SK-N-DZ (cell line): ENCODE measurements around the gene COL23A1.
"Not testable (repeated sequence)": the region's sequence is repeated elsewhere in the genome, so short reads cannot be mapped to it uniquely, and the experiment has no call there.

Experiments
- DNase-seq: peaks from one replicate; pipeline ENCODE4 v3.0.0-alpha.2; 2015; ENCODE audit warnings: low spot score

COL23A1 gene

GRCh38 chr5:178232920-178233429 lies 357.2 kb downstream of the COL23A1 start:
- DNase-seq = no peak

- peak; percentile 77 for DNase-seq
Measured at GRCh38 chr5:178232124-178232919, 357.9 kb downstream of the COL23A1 start, which contains the start of gene PHYKPL. TSS of gene PHYKPL (minus strand) at chr5:178232802. CDS start at chr5:178232550, 252 bp downstream.

DNA sequence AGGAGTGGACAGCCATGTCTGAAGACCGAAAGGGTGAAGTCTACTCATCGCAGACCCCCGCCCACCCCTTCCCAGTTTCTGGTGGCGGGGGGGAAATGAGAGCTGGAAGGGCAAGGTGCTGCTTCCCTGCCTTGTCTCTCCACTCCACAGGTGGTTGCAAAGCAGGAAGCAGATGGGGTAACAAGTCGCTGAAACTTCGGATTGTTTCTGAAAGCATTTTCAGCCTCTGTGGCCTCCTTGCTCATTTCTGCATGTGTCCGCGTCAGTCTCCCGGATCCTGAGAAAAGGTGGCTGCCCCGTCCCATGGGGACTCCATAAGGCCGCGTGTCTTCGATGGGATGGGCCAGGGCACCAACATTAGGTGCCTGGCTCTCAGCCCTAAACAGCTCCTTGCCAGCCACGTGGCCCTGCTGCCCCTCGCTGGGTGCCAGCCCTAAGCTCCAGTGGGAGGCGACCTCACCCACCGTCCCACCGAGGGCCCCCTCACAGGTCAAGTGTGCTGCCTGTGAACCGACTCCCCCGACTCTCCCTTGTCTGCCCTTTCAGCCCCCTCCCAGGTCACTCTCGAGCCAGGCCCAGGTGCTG lies 358.6 kb downstream of the COL23A1 start:
- DNase-seq = no peak

- no peak for DNase-seq
Measured at GRCh38 chr5:178230879-178231538, 359.2 kb downstream of the COL23A1 start.

- no peak for DNase-seq
Measured at GRCh38 chr5:178229861-178230260, 360.3 kb downstream of the COL23A1 start.

DNA sequence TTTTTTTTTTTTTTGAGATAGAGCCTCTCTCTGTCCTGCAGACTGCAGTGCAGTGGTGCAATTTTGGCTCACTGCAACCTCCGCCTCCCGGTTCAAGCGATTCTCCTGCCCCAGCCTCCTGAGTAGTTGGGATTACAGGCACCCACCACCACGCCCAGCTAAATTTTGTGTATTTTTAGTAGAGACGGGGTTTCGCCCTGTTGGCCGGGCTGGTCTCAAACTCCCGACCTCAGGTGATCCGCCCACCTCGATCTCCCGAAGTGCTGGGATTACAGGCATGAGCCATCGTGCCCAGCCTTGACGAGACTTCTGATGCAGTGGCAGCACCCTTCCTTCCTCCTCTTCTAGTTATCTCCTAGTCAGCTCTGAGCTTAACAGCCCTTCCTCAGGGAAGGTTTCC lies 361.1 kb downstream of the COL23A1 start:
- DNase-seq = not testable (repeated sequence)

DNA sequence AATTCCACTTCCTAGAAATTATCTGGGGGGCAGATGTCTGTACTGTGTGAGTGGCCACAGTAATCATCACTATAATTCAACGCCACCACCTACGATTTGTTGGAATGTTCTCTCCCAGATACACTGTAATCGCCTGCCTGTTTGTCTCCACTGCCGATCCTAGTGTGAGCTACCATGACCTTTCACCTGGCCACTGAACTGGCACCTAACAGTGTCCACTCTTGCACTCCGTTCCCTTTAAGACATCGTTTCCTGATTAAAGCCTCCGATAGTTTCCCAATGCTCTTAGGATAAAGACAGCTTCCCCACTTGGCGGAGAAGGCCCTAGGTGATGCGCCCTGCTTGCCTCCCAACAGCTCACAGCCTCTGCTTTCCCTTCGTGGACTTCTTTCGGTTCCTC lies 361.6 kb downstream of the COL23A1 start:
- DNase-seq = no peak

GRCh38 chr5:178227929-178228328 lies 362.3 kb downstream of the COL23A1 start:
- DNase-seq = no peak

- DNase-seq = no peak
Measured at GRCh38 chr5:178227138-178227659, 363.0 kb downstream of the COL23A1 start.

GRCh38 chr5:178225174-178225573 lies 365.0 kb downstream of the COL23A1 start:
- no peak for DNase-seq

DNA sequence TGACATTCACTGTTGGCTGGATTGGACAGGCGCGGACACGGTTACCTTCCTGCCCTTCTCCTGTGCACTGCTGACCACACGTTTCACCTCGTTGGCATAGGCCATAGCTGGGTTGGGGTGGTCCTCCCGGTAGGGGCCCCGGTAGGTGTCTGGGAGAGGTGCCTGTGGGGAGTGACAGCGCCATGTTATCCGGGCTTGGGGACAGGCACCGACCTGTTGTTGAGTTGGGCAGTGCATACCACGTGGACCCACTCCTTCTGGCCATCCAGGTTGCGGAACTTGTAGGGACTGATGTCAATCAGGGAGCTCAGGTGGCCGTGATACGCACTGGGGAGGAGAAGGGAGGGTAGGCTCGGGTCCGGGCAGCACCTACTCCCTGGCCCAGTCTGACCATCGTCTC lies 365.8 kb downstream of the COL23A1 start:
- DNase-seq = no peak

DNA sequence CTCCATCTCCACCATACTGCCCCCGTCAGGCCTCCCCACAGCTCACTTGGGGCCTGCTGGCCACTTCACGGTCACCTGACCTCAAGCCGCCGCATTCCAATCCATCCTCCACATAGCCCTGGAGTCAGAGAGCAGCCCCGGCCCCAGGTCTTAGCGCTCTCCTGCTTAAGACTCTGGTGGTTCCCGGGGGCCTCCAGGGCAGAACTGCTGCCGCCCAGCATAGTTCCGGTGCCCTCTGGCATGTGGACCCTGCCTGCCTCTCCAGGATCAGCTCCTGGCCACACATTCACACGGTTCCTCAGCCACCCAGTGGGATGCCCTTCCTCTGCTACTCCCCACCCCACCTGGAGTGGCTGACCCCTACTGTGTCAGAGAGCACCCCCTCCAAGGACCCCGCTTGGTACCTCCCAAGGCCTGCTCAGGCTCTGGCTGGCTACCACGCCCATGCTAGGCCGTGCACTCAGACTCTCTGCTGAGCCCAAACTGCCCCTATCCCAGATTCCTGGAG lies 366.3 kb downstream of the COL23A1 start:
- no peak for DNase-seq

GRCh38 chr5:178223196-178223773 lies 366.9 kb downstream of the COL23A1 start:
- DNase-seq = no peak

DNA sequence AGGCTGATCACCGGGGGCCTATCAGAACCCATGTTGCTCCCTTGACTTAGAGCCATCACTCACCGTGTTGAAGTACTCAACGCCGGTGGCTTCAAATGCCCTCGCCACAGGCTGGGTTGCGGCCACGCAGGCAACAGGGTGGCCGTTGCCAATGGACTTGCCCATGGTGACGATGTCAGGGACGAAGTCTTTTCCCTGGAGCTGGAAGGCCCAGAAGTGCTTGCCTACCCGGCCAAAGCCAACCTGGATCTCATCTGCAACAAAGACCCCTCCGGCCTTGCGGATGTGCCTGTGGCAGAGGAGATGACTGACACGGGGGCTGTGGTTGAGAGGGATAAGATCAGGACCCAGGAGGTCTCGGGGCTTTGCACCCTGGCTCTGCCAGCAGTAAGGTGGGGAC lies 367.9 kb downstream of the COL23A1 start:
- no peak for DNase-seq

- no peak for DNase-seq
Measured at GRCh38 chr5:178221853-178222252, 368.3 kb downstream of the COL23A1 start.

DNA sequence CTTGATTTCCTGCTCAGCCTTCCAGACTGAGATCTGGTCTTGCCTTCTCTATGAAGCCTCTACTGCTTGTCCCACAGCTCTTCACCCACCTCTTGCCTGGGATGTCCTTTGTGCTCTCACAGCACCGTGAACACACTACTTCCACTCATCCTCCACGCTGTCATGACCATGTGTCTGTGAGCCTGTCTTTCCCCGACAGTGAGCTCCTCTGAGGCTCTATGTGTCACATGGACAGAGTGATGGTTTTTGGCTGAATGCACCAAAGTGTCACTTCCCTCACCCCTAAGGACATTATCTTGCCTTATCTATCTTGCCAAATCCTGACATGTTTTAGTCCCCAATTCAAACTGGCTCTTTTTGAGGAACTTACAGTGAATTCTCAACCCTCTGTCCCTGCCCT lies 368.9 kb downstream of the COL23A1 start:
- DNase-seq = no peak

DNA sequence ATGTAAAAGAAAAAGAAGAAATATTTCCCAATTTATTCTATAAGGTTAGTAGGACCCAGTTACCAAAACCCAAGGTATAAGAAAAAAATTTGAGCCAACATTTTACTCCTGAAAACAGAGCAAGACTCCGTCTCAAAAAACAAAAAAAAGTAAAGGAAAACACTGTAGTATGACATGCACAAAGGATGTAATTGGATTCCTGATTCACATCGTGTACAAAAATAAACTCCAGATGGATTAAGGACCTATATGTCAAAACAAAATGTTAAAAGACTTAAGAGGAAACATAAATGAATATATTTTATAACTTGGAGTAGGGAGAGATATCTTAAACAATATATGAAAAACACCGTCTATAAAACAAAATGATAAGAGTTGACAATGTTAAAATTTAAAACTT lies 371.4 kb downstream of the COL23A1 start:
- DNase-seq = no peak

GRCh38 chr5:178218237-178218776 lies 371.9 kb downstream of the COL23A1 start:
- DNase-seq = no peak

- DNase-seq = no peak
Measured at GRCh38 chr5:178216779-178217178, 373.4 kb downstream of the COL23A1 start.

- DNase-seq = no peak
Measured at GRCh38 chr5:178216088-178216534, 374.1 kb downstream of the COL23A1 start.
